Smooth muscle cell of trachea (primary cell): ENCODE measurements around the gene TMEM17. TPM values are rescaled to one million over a fixed set of nuclear protein-coding genes. Genes with fewer than 3 reads are reported as not detected.

ENCODE experiments used
- total RNA-seq: library from RNA; depleted of rRNA; stranded (reverse); fragments of >200 nt; gene quantifications from 2 replicates; pipeline ENCODE4 v1.2.1, GENCODE V29; 2014

The TMEM17 gene, protein sequence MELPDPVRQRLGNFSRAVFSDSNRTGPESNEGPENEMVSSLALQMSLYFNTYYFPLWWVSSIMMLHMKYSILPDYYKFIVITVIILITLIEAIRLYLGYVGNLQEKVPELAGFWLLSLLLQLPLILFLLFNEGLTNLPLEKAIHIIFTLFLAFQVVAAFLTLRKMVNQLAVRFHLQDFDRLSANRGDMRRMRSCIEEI
- total RNA-seq: 2.0 and 2.8 TPM in 2 replicates

DNA sequence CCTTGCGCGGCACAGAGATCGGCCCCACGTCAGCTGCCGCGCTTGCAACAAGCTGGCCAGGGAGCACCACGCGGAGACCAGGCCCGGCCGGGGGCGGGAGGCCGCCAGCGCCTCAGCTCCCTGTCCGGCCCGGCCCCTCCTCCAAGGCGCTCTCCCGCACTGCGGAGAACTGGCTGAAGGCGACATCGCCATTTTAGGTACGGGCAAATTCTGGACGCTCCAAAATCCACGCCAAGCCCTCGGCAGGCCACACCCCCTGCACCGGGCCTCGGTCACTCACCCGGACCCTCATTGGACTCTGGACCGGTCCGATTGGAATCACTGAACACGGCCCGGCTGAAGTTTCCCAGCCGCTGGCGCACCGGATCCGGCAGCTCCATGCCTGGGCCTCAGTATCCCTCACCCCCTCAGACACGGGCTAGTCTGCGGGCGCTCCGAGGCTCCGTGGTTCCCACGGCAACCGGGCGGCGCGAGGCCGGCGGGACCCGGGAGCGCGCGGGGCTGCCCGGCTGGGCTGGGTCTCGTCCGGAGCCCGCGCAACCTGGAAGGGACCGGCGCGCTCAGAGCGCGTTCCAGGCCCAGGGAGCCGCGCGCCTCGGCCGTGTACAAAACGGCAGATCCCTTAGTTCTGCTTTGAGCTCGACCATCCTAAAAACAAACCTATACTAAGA is at the start of gene TMEM17:
Gene TMEM17, minus strand, starts transcription at position 446 of the 671 bp plus-strand sequence. Its CDS starts 66 bp downstream, at position 380.

Other genes with a start within 250 kb of the TMEM17 start
- gene EHBP1, start 199.5 kb upstream of the TMEM17 start, total RNA-seq: 232 and 270 TPM in 2 replicates